GM19452 (cell line): ENCODE results near the gene PPARA.

Source experiments
- ATAC-seq: cut with Tn5 transposase; IDR thresholded peaks from one replicate; pipeline ENCODE4 v1.9.1; 2021; ENCODE audit not compliant: unreplicated experiment

PPARA gene

GRCh38 chr22:46150034-46150654, at the start of gene PPARA:
PPARA (plus strand) TSS chr22:46150526; CDS start chr22:46198384, 47,858 bp downstream.
- ATAC-seq = peak; percentile 58

GRCh38 chr22:46102159-46102558, 48.2 kb upstream of the PPARA start:
- no peak for ATAC-seq

GRCh38 chr22:46102752-46103151, 47.6 kb upstream of the PPARA start:
- no peak for ATAC-seq

- ATAC-seq = no peak
Measured at GRCh38 chr22:46103181-46103580, 47.1 kb upstream of the PPARA start.

GRCh38 chr22:46103664-46104063, 46.7 kb upstream of the PPARA start:
- ATAC-seq = no peak

- no peak for ATAC-seq
Measured at GRCh38 chr22:46104170-46104880, 46.0 kb upstream of the PPARA start.

GRCh38 chr22:46104881-46105493, 45.3 kb upstream of the PPARA start:
- no peak for ATAC-seq

GRCh38 chr22:46105494-46106278, 44.6 kb upstream of the PPARA start:
- no peak for ATAC-seq

GRCh38 chr22:46106279-46107022, 43.9 kb upstream of the PPARA start:
- ATAC-seq = no peak

- no peak for ATAC-seq
Measured at GRCh38 chr22:46107089-46107664, 43.1 kb upstream of the PPARA start.

GRCh38 chr22:46107753-46108563, 42.4 kb upstream of the PPARA start:
- ATAC-seq = no peak

GRCh38 chr22:46108564-46109473, 41.5 kb upstream of the PPARA start:
- ATAC-seq = no peak

- no peak for ATAC-seq
Measured at GRCh38 chr22:46109474-46110003, 40.8 kb upstream of the PPARA start.

GRCh38 chr22:46110215-46110614, 40.1 kb upstream of the PPARA start:
- ATAC-seq = no peak

GRCh38 chr22:46111645-46112306, 38.5 kb upstream of the PPARA start:
- ATAC-seq = no peak

GRCh38 chr22:46112405-46112804, 37.9 kb upstream of the PPARA start:
- ATAC-seq = no peak

- ATAC-seq = no peak
Measured at GRCh38 chr22:46113110-46113909, 37.0 kb upstream of the PPARA start.
